ENCODE measurements around the gene DSP. TPM values are rescaled to one million over a fixed set of nuclear protein-coding genes. Genes with fewer than 3 reads are reported as not detected.

DSP gene
- total and polyA plus RNA-seq, 4 donors, result 25.0 to 74.7 (median 34.1) TPM

GRCh38 chr6:7636151-7636550, 94.7 kb downstream of the DSP start:
- Histone ChIP-seq H3K4me3 (ENCODE audit: low read depth in 1 of 3, low read length in 3 of 3) (no peak overlapping the region), H3K27me3 (ENCODE audit: control insufficient read depth in 4 of 4, insufficient read depth in 4 of 4, low read length in 3 of 4) (no peaks in the 10 kb centered on the region), H3K9me3 (ENCODE audit: control insufficient read depth in 4 of 4, low read length in 3 of 4) (no peaks in the 10 kb centered on the region), H3K9ac (ENCODE audit: low read depth in 1 of 2, low read length in 2 of 2) (no peak overlapping the region), H3K4me1 (ENCODE audit: control insufficient read depth in 4 of 4, insufficient read depth in 4 of 4, low read length in 3 of 4) (no peaks in the 10 kb centered on the region), H3K27ac (ENCODE audit: low read depth in 1 of 2, low read length in 2 of 2) (no peak overlapping the region), H3K36me3 (ENCODE audit: control insufficient read depth in 4 of 4, insufficient read depth in 3 of 4, low read depth in 1 of 4, low read length in 3 of 4) (no peaks in the 10 kb centered on the region)
- no peak for DNase-seq (ENCODE audit: low spot score)
- 82% methylated on average over 1 of the region's 1 CpG for WGBS
- TF ChIP-seq FOXA1 (IDR thresholded peaks at IDR 0.05) (no peak), ZBTB33 (IDR thresholded peaks at IDR 0.05) (no peak), TAF1 (conservative IDR thresholded peaks at IDR 0.05) (no peak), CTCF (IDR thresholded peaks at IDR 0.05; ENCODE audit: low read depth, low read length, missing input control) (no peak), HNF4G (IDR thresholded peaks at IDR 0.05) (no peak), REST (IDR thresholded peaks at IDR 0.05) (no peak), RAD21 (IDR thresholded peaks at IDR 0.05) (no peak), SP1 (IDR thresholded peaks at IDR 0.05) (no peak)

Other genes starting within 250 kb of the DSP start
- gene SSR1, start 228.5 kb upstream of the DSP start, total RNA-seq, result 100 to 1,000 TPM in 1 of 2 donors, 10 to 100 TPM in 1; 60.2 to 115 TPM
- 10 to 100 TPM; 43.6 to 99.5 TPM for gene SSR1, start 228.5 kb upstream of the DSP start, polyA plus RNA-seq
- under 1 TPM in 1 of 2 donors, not detected in 1; 0.08 TPM for gene CAGE1, start 151.9 kb upstream of the DSP start, total RNA-seq
- gene CAGE1, start 151.9 kb upstream of the DSP start, polyA plus RNA-seq, result not detected
- gene RIOK1, start 151.9 kb upstream of the DSP start, total RNA-seq, result 1 to 10 TPM; 7.3 to 10.0 TPM
- gene RIOK1, start 151.9 kb upstream of the DSP start, polyA plus RNA-seq, result 1 to 10 TPM; 4.8 to 5.9 TPM
- 1 to 10 TPM; 8.5 to 9.7 TPM for gene SNRNP48, start 48.5 kb downstream of the DSP start, total RNA-seq
- gene SNRNP48, start 48.5 kb downstream of the DSP start, polyA plus RNA-seq, result 1 to 10 TPM; 5.0 to 8.3 TPM
- 1 to 10 TPM in 1 of 2 donors, under 1 TPM in 1; 0.93 to 5.9 TPM for gene BMP6, start 184.4 kb downstream of the DSP start, total RNA-seq
- gene BMP6, start 184.4 kb downstream of the DSP start, polyA plus RNA-seq, result 1 to 10 TPM in 1 of 2 donors, under 1 TPM in 1; 0.57 to 3.8 TPM

Data from liver (tissue), 9 donors.